ENCODE measurements around the gene PPP1R7. TPM values are rescaled to one million over a fixed set of nuclear protein-coding genes. Genes with fewer than 3 reads are reported as not detected.
A peak's percentile ranks its signal among the peaks of the same experiment; 100 is the strongest.

PPP1R7 gene
- total RNA-seq, 1 donor = 27.2 TPM

- peaks cover 6% of the 10 kb centered on the region for H3K27me3 ChIP-seq (ENCODE audit: insufficient read depth, low read length)
- H3K4me1 ChIP-seq (ENCODE audit: insufficient read depth, low read length) = peaks cover 8% of the 10 kb centered on the region
- no peak overlapping the region for H3K4me3 ChIP-seq (ENCODE audit: low read length)
- no peaks in the 10 kb centered on the region for H3K9me3 ChIP-seq (ENCODE audit: low read depth, low read length)
Observed at GRCh38 chr2:241214209-241214608, 63.9 kb downstream of the PPP1R7 start.

- Histone ChIP-seq H3K9me3 (ENCODE audit: low read depth, low read length) (no peaks in the 10 kb centered on the region), H3K27me3 (ENCODE audit: insufficient read depth, low read length) (peaks cover 12% of the 10 kb centered on the region), H3K4me1 (ENCODE audit: insufficient read depth, low read length) (peaks cover 8% of the 10 kb centered on the region), H3K4me3 (ENCODE audit: low read length) (no peak overlapping the region)
Observed at GRCh38 chr2:241214766-241215165, 64.5 kb downstream of the PPP1R7 start.

- Histone ChIP-seq H3K4me1 (ENCODE audit: insufficient read depth, low read length) (peaks cover 8% of the 10 kb centered on the region), H3K27me3 (ENCODE audit: insufficient read depth, low read length) (peaks cover 12% of the 10 kb centered on the region), H3K4me3 (ENCODE audit: low read length) (no peak overlapping the region), H3K9me3 (ENCODE audit: low read depth, low read length) (no peaks in the 10 kb centered on the region)
Observed at GRCh38 chr2:241215421-241215820, 65.2 kb downstream of the PPP1R7 start.

GRCh38 chr2:241216211-241216761, 66.0 kb downstream of the PPP1R7 start:
- H3K4me1 ChIP-seq (ENCODE audit: insufficient read depth, low read length) = peaks cover 8% of the 10 kb centered on the region
- H3K4me3 ChIP-seq (ENCODE audit: low read length) = no peak overlapping the region
- no peaks in the 10 kb centered on the region for H3K9me3 ChIP-seq (ENCODE audit: low read depth, low read length)
- H3K27me3 ChIP-seq (ENCODE audit: insufficient read depth, low read length) = peaks cover 12% of the 10 kb centered on the region

GRCh38 chr2:241217320-241218031, 67.2 kb downstream of the PPP1R7 start:
- peak overlapping the region; percentile 25 for H3K4me3 ChIP-seq (ENCODE audit: low read length)
- H3K27me3 ChIP-seq (ENCODE audit: insufficient read depth, low read length) = peaks cover 12% of the 10 kb centered on the region
- no peaks in the 10 kb centered on the region for H3K9me3 ChIP-seq (ENCODE audit: low read depth, low read length)
- peaks cover 8% of the 10 kb centered on the region for H3K4me1 ChIP-seq (ENCODE audit: insufficient read depth, low read length)

GRCh38 chr2:241218131-241219029, 68.1 kb downstream of the PPP1R7 start:
- Histone ChIP-seq H3K4me1 (ENCODE audit: insufficient read depth, low read length) (peaks cover 8% of the 10 kb centered on the region), H3K27me3 (ENCODE audit: insufficient read depth, low read length) (peaks cover 12% of the 10 kb centered on the region), H3K4me3 (ENCODE audit: low read length) (no peak overlapping the region), H3K9me3 (ENCODE audit: low read depth, low read length) (no peaks in the 10 kb centered on the region)

GRCh38 chr2:241219030-241219382, 68.7 kb downstream of the PPP1R7 start:
- Histone ChIP-seq H3K4me1 (ENCODE audit: insufficient read depth, low read length) (peaks cover 8% of the 10 kb centered on the region), H3K4me3 (ENCODE audit: low read length) (no peak overlapping the region), H3K27me3 (ENCODE audit: insufficient read depth, low read length) (peaks cover 12% of the 10 kb centered on the region), H3K9me3 (ENCODE audit: low read depth, low read length) (no peaks in the 10 kb centered on the region)

- Histone ChIP-seq H3K27me3 (ENCODE audit: insufficient read depth, low read length) (peaks cover 12% of the 10 kb centered on the region), H3K4me3 (ENCODE audit: low read length) (no peak overlapping the region), H3K4me1 (ENCODE audit: insufficient read depth, low read length) (peaks cover 8% of the 10 kb centered on the region), H3K9me3 (ENCODE audit: low read depth, low read length) (no peaks in the 10 kb centered on the region)
Observed at GRCh38 chr2:241219856-241220356, 69.6 kb downstream of the PPP1R7 start.

GRCh38 chr2:241223211-241224017, 73.1 kb downstream of the PPP1R7 start:
- no peaks in the 10 kb centered on the region for H3K9me3 ChIP-seq (ENCODE audit: low read depth, low read length)
- H3K27me3 ChIP-seq (ENCODE audit: insufficient read depth, low read length) = peaks cover 12% of the 10 kb centered on the region
- H3K4me3 ChIP-seq (ENCODE audit: low read length) = no peak overlapping the region
- H3K4me1 ChIP-seq (ENCODE audit: insufficient read depth, low read length) = peaks cover 7% of the 10 kb centered on the region

GRCh38 chr2:241224018-241224850, 74.0 kb downstream of the PPP1R7 start:
- Histone ChIP-seq H3K4me1 (ENCODE audit: insufficient read depth, low read length) (no peaks in the 10 kb centered on the region), H3K4me3 (ENCODE audit: low read length) (no peak overlapping the region), H3K9me3 (ENCODE audit: low read depth, low read length) (no peaks in the 10 kb centered on the region), H3K27me3 (ENCODE audit: insufficient read depth, low read length) (peaks cover 5% of the 10 kb centered on the region)

GRCh38 chr2:241224851-241225438, 74.7 kb downstream of the PPP1R7 start:
- Histone ChIP-seq H3K4me1 (ENCODE audit: insufficient read depth, low read length) (no peaks in the 10 kb centered on the region), H3K27me3 (ENCODE audit: insufficient read depth, low read length) (no peaks in the 10 kb centered on the region), H3K9me3 (ENCODE audit: low read depth, low read length) (no peaks in the 10 kb centered on the region)

GRCh38 chr2:241225545-241225944, 75.3 kb downstream of the PPP1R7 start:
- H3K9me3 ChIP-seq (ENCODE audit: low read depth, low read length) = no peaks in the 10 kb centered on the region
- no peak overlapping the region for H3K4me3 ChIP-seq (ENCODE audit: low read length)
- H3K27me3 ChIP-seq (ENCODE audit: insufficient read depth, low read length) = no peaks in the 10 kb centered on the region
- H3K4me1 ChIP-seq (ENCODE audit: insufficient read depth, low read length) = no peaks in the 10 kb centered on the region

More at GRCh38 chr2:241224851-241225438, 74.7 kb downstream of the PPP1R7 start:
- no peak overlapping the region for H3K4me3 ChIP-seq (ENCODE audit: low read length)

- no peaks in the 10 kb centered on the region for H3K9me3 ChIP-seq (ENCODE audit: low read depth, low read length)
- no peak overlapping the region for H3K4me3 ChIP-seq (ENCODE audit: low read length)
- H3K4me1 ChIP-seq (ENCODE audit: insufficient read depth, low read length) = no peaks in the 10 kb centered on the region
- H3K27me3 ChIP-seq (ENCODE audit: insufficient read depth, low read length) = no peaks in the 10 kb centered on the region
Observed at GRCh38 chr2:241225983-241226382, 75.7 kb downstream of the PPP1R7 start.
